Breast epithelium (tissue), 3 donors: ENCODE data around the gene TOMM34.

Source experiments
- CTCF ChIP-seq, 3 donors: fragments of 450-650 bp; IDR thresholded peaks; one replicate each; pipeline ENCODE4 v1.5.1; 2016 to 2017; ENCODE audit warnings: antibody characterized with exemption in 3 of 3, mild to moderate bottlenecking in 3 of 3, moderate library complexity in 3 of 3
- POLR2AphosphoS5 ChIP-seq, 3 donors: sonication (generic); formaldehyde crosslinking; IDR thresholded peaks; one replicate each; pipeline ENCODE4 v1.6.1; 2017; ENCODE audit warnings: antibody characterized with exemption in 3 of 3

GRCh38 chr20:44950368-44950767 is 9.8 kb downstream of the TOMM34 start:
- TF ChIP-seq POLR2AphosphoS5 (IDR thresholded peaks at IDR 0.05) = no peak
- TF ChIP-seq CTCF (IDR thresholded peaks at IDR 0.05) = no peak
